ENCODE data around the gene TBC1D9.

The TBC1D9 gene

GRCh38 chr4:140711910-140712309 is 44.3 kb downstream of the TBC1D9 start:
- in situ Hi-C loops (cut with HindIII; ENCODE audit: low pct_ligation_motif_present, low sequenced_read_pairs): no loop called here
- Histone ChIP-seq H3K27me3 (replicated peaks) (no peaks in the 10 kb centered on the region), H3K36me3 (replicated peaks) (no peaks in the 10 kb centered on the region), H3K27ac (no peak overlapping the region), H3K4me3 (ENCODE audit: low read depth, low read length) (no peak overlapping the region)
- no peak for TF ChIP-seq CTCF (IDR thresholded peaks at IDR 0.05; ENCODE audit: low read depth, low read length, missing control alignments)
- no peak for DNase-seq

- Histone ChIP-seq H3K27me3 (replicated peaks) (no peaks in the 10 kb centered on the region), H3K36me3 (replicated peaks) (no peaks in the 10 kb centered on the region), H3K27ac (no peak overlapping the region), H3K4me3 (ENCODE audit: low read depth, low read length) (no peak overlapping the region)
- in situ Hi-C loops (cut with HindIII; ENCODE audit: low pct_ligation_motif_present, low sequenced_read_pairs): no loop called here
- TF ChIP-seq CTCF (IDR thresholded peaks at IDR 0.05; ENCODE audit: low read depth, low read length, missing control alignments): no peak
- no peak for DNase-seq
Observed at GRCh38 chr4:140710908-140711622, 45.1 kb downstream of the TBC1D9 start.

GRCh38 chr4:140707325-140707724 is 48.9 kb downstream of the TBC1D9 start:
- H3K27ac ChIP-seq: no peak overlapping the region
- TF ChIP-seq CTCF (IDR thresholded peaks at IDR 0.05; ENCODE audit: low read depth, low read length, missing control alignments): no peak
- H3K27me3 ChIP-seq (replicated peaks): no peaks in the 10 kb centered on the region
- no peak for DNase-seq
- in situ Hi-C loops (cut with HindIII; ENCODE audit: low pct_ligation_motif_present, low sequenced_read_pairs): no loop called here
- H3K4me3 ChIP-seq (ENCODE audit: low read depth, low read length): no peak overlapping the region
- H3K36me3 ChIP-seq (replicated peaks): no peaks in the 10 kb centered on the region

GRCh38 chr4:140706665-140707064 is 49.5 kb downstream of the TBC1D9 start:
- no peak overlapping the region for H3K27ac ChIP-seq
- H3K36me3 ChIP-seq (replicated peaks): no peaks in the 10 kb centered on the region
- no peaks in the 10 kb centered on the region for H3K27me3 ChIP-seq (replicated peaks)
- no peak for TF ChIP-seq CTCF (IDR thresholded peaks at IDR 0.05; ENCODE audit: low read depth, low read length, missing control alignments)
- no peak overlapping the region for H3K4me3 ChIP-seq (ENCODE audit: low read depth, low read length)
- in situ Hi-C loops (cut with HindIII; ENCODE audit: low pct_ligation_motif_present, low sequenced_read_pairs): no loop called here
- no peak for DNase-seq

- H3K27me3 ChIP-seq (replicated peaks): no peaks in the 10 kb centered on the region
- no peak overlapping the region for H3K4me3 ChIP-seq (ENCODE audit: low read depth, low read length)
- no peaks in the 10 kb centered on the region for H3K36me3 ChIP-seq (replicated peaks)
- TF ChIP-seq CTCF (IDR thresholded peaks at IDR 0.05; ENCODE audit: low read depth, low read length, missing control alignments): no peak
- no peak overlapping the region for H3K27ac ChIP-seq
- in situ Hi-C loops (cut with HindIII; ENCODE audit: low pct_ligation_motif_present, low sequenced_read_pairs): no loop called here
- DNase-seq: no peak
Observed at GRCh38 chr4:140706276-140706625, 49.9 kb downstream of the TBC1D9 start.
